Stomach (tissue), 4 donors: ENCODE data around the gene DET1.

Source experiments
- CTCF ChIP-seq, 7 experiments: fragments of 450-650 bp in 4 of 7; fragments of 200-600 bp in 3 of 7; sonication (generic) in 3 of 7; IDR thresholded peaks; one replicate each; pipeline ENCODE4 v1.5.1; 2016 to 2019; ENCODE audit warnings: antibody characterized with exemption in 7 of 7, control low read depth in 2 of 7, mild to moderate bottlenecking in 1 of 7
- EP300 ChIP-seq: sonication (generic); formaldehyde crosslinking; IDR thresholded peaks from one replicate; pipeline ENCODE4 v1.6.1; 2017; ENCODE audit warnings: antibody characterized with exemption
- POLR2A ChIP-seq, 4 donors: fragments of 450-650 bp; IDR thresholded peaks; one replicate each; pipeline ENCODE4 v1.6.1; 2016; ENCODE audit warnings: antibody characterized with exemption in 4 of 4, control low read depth in 2 of 4, mild to moderate bottlenecking in 1 of 4, moderate library complexity in 1 of 4
- POLR2AphosphoS5 ChIP-seq, 3 donors: sonication (generic); formaldehyde crosslinking; IDR thresholded peaks; one replicate each; pipeline ENCODE4 v1.6.1; 2016; ENCODE audit warnings: antibody characterized with exemption in 3 of 3

- TF ChIP-seq POLR2AphosphoS5 (IDR thresholded peaks at IDR 0.05) = no peak
- TF ChIP-seq POLR2A (IDR thresholded peaks at IDR 0.05) = no peak
- no peak for TF ChIP-seq CTCF (IDR thresholded peaks at IDR 0.05)
- no peak for TF ChIP-seq EP300
Observed at GRCh38 chr15:88477126-88477525, 69.4 kb downstream of the DET1 start.
